Glutamatergic neuron (in vitro differentiated cells): Measurements from ENCODE around the gene SLC18B1. TPM values are rescaled to one million over a fixed set of nuclear protein-coding genes. Genes with fewer than 3 reads are reported as not detected.

Experiments
- DNase-seq: peaks from one replicate; pipeline ENCODE4 v3.0.0; 2022
- H3K27ac Mint-ChIP-seq: one replicate; pipeline ENCODE4 v1.8.0; 2020; ENCODE audit warnings: mild to moderate bottlenecking, mixed read lengths, inconsistent platforms; ENCODE audit not compliant: unreplicated experiment
- H3K27me3 Mint-ChIP-seq: one replicate; pipeline ENCODE4 v1.8.0; 2020; ENCODE audit warnings: mild to moderate bottlenecking, moderate library complexity, mixed read lengths, inconsistent platforms; ENCODE audit not compliant: unreplicated experiment
- H3K36me3 Mint-ChIP-seq: one replicate; pipeline ENCODE4 v1.8.0; 2020; ENCODE audit warnings: mild to moderate bottlenecking, mixed read lengths, inconsistent platforms; ENCODE audit not compliant: unreplicated experiment
- H3K4me1 Mint-ChIP-seq: one replicate; pipeline ENCODE4 v1.8.0; 2020; ENCODE audit warnings: mild to moderate bottlenecking, low read depth, mixed read lengths, inconsistent platforms; ENCODE audit not compliant: unreplicated experiment
- H3K4me3 Mint-ChIP-seq: one replicate; pipeline ENCODE4 v1.8.0; 2020; ENCODE audit warnings: mild to moderate bottlenecking, mixed read lengths, inconsistent platforms; ENCODE audit not compliant: unreplicated experiment
- H3K9me3 Mint-ChIP-seq: one replicate; pipeline ENCODE4 v1.8.0; 2020; ENCODE audit warnings: mild to moderate bottlenecking, moderate library complexity, mixed read lengths, inconsistent platforms; ENCODE audit not compliant: unreplicated experiment
- total RNA-seq: library from RNA; stranded (reverse); fragmentation: NEBNext Ultra II Directional; extraction: Animal tissue kit (Norgen Biotek cat#: 25700); gene quantifications from one replicate; pipeline ENCODE4 v1.2.1, GENCODE V29; 2021; ENCODE audit not compliant: unreplicated experiment
- TF ChIP-seq, protein P1 (sequence below): fragments of 200-600 bp; sonication (generic); IDR thresholded peaks from one replicate; pipeline ENCODE4 v1.5.0; 2021; ENCODE audit not compliant: partially characterized antibody, unreplicated experiment

The SLC18B1 gene
- total RNA-seq, 1 donor from 2014 or later: 5.8 TPM

DNA sequence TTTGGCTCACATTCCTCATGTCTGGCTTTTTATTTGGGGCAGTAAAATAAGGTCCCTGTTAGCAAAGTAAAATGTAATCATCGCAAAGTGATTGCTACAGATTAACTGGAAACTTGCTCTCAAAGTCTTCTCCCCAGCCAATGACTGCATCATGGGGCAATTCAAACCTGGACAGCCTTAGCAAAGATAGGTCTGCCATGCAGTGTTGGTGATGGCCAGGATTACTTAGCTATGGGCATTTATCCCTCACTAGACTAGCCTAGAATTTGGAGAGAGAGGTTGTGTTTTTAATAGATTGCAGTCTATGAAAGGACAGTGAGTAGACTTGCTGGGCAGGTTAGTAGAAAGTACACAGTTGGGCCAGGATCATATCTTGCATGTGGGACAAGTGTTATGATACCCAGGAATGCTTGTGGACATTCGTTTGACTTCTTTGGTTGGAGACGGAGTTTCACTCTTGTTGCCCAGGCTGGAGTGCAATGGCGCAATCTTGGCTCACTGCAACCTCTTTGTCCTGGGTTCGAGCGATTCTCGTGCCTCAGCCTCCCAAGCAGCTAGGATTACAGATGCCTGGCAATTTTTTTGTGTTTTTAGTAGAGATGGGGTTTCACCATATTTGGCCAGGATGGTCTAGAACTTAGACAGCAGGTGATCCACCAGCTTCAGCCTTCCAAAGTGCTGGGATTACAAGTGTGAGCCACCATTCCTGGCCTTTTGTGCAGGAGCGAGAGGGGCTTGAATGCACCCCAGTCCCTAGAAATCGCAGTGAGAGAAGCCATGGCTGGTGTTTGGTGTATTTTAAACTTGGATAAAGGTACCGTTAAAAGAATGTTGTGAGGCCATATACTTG, 19.3 kb upstream of the SLC18B1 start:
- no peak overlapping the region for H3K4me3 Mint-ChIP-seq
- peak overlapping the region; percentile 22 for H3K27ac Mint-ChIP-seq
- H3K27me3 Mint-ChIP-seq: peaks cover 11% of the 10 kb centered on the region
- H3K4me1 Mint-ChIP-seq: peaks cover 18% of the 10 kb centered on the region
- TF ChIP-seq, protein P1, sequence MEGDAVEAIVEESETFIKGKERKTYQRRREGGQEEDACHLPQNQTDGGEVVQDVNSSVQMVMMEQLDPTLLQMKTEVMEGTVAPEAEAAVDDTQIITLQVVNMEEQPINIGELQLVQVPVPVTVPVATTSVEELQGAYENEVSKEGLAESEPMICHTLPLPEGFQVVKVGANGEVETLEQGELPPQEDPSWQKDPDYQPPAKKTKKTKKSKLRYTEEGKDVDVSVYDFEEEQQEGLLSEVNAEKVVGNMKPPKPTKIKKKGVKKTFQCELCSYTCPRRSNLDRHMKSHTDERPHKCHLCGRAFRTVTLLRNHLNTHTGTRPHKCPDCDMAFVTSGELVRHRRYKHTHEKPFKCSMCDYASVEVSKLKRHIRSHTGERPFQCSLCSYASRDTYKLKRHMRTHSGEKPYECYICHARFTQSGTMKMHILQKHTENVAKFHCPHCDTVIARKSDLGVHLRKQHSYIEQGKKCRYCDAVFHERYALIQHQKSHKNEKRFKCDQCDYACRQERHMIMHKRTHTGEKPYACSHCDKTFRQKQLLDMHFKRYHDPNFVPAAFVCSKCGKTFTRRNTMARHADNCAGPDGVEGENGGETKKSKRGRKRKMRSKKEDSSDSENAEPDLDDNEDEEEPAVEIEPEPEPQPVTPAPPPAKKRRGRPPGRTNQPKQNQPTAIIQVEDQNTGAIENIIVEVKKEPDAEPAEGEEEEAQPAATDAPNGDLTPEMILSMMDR: no peak
- H3K36me3 Mint-ChIP-seq: no peaks in the 10 kb centered on the region
- peaks cover 17% of the 10 kb centered on the region for H3K9me3 Mint-ChIP-seq
- no peak for DNase-seq

DNA sequence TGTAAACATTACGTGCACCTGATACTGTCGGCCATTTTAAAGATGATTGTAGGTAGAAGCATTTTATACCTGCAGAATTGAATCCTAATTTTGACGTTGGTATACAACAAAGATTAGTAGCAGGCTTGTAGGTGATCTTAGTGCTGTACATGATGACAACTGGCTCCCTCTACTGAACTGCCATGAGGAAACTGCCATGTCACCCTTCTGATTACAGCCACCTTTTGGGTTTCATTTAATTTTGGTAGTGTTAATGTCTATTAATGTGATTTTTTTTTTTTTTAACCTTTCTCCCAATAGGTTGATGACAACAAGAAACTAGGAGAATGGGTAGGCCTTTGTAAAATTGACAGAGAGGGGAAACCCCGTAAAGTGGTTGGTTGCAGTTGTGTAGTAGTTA, 18.2 kb upstream of the SLC18B1 start:
- Mint-ChIP-seq H3K27ac (no peak overlapping the region), H3K36me3 (no peaks in the 10 kb centered on the region)

DNA sequence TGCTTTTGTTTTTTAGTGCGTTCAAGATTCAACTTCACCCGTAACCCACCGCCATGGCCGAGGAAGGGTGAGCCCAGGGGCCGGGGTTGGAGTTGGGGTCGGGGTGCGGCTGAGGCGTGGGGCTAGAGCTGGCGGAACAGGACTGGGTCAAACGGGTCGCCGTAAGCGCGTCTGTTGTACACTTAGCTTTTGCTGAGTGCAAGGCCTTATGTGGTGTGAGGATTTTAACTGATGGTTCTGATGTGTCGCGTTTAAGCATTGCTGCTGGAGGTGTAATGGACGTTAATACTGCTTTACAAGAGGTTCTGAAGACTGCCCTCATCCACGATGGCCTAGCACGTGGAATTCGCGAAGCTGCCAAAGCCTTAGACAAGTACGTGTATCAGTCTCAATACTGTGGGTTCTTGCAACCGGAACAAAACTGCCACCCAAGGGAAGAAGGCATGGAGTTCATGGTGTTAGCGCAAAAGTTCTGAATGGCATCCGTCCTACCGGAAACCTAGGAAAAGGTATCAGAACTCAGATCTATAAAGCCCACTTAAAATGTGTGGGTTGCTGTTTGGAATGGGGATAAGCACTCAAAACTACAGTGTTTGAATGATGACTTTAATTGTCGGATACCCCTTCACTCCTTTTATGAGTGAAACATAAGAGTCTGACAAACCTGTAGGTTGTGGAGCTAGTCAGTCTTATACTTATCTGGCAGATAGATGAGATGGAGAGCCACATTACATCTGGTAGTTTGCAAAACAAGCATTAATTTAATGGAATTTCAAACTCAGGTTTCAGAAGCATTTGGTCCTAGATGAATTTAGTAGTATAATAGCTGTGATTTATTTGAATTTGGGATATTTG, 16.5 kb upstream of the SLC18B1 start:
- TF ChIP-seq, protein P1: no peak
- H3K4me1 Mint-ChIP-seq: peaks cover 21% of the 10 kb centered on the region
- H3K4me3 Mint-ChIP-seq: peak overlapping the region; percentile 98
- peak overlapping the region; percentile 91 for H3K27ac Mint-ChIP-seq
- peaks cover 17% of the 10 kb centered on the region for H3K9me3 Mint-ChIP-seq
- no peak for DNase-seq
- H3K27me3 Mint-ChIP-seq: peaks cover 10% of the 10 kb centered on the region
- no peaks in the 10 kb centered on the region for H3K36me3 Mint-ChIP-seq

More for the DNA sequence above, 18.2 kb upstream of the SLC18B1 start:
- peaks cover 21% of the 10 kb centered on the region for H3K4me1 Mint-ChIP-seq
- peaks cover 17% of the 10 kb centered on the region for H3K9me3 Mint-ChIP-seq
- DNase-seq: no peak
- peak overlapping the region; percentile 98 for H3K4me3 Mint-ChIP-seq
- TF ChIP-seq, protein P1: no peak
- H3K27me3 Mint-ChIP-seq: peaks cover 11% of the 10 kb centered on the region

DNA sequence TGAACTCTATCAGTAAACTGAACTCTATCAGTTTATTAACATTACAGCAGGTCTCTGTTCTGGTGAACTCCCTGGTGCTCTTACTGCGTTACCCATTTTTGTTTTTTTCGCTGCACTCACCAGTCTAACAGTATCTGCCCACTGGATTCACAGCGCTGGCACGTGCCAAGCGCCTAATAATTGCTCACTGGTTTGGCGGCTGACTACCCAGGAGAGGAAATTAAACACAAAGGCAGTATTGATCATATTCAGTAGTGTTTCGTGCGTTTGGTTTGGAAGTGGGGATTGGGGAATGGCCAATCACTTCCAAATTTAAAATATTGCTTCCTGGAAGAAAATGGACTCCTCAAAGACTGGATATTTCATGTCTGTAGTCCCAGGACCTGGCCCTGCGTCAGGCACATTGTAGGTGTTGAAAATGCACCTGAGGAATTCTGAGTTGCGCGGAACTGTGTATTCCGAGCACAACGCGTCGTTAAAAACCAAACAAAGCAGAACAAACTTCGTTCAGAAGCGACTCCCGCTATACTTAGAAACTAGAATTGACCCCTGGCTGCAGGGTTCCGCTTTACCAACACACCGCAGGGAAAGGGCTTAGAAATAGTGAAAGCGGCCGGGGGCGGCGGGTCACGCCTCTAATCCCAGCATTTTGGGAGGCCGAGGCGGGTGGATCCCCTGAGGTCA, 14.9 kb upstream of the SLC18B1 start:
- peaks cover 14% of the 10 kb centered on the region for H3K9me3 Mint-ChIP-seq
- H3K4me1 Mint-ChIP-seq: peaks cover 21% of the 10 kb centered on the region
- H3K4me3 Mint-ChIP-seq: peak overlapping the region; percentile 98
- H3K36me3 Mint-ChIP-seq: no peaks in the 10 kb centered on the region
- TF ChIP-seq, protein P1: no peak
- DNase-seq: no peak
- peaks cover 10% of the 10 kb centered on the region for H3K27me3 Mint-ChIP-seq
- H3K27ac Mint-ChIP-seq: peak overlapping the region; percentile 91
